K562 (cell line): ENCODE data around the gene PLEKHA8. TPM values are rescaled to one million over a fixed set of nuclear protein-coding genes. Genes with fewer than 3 reads are reported as not detected.
"Not testable (repeated sequence)": the region's sequence is repeated elsewhere in the genome, so short reads cannot be mapped to it uniquely, and the experiment has no call there.

Experiments
- ATAC-seq: fragments of 200-7000 bp; cut with Tn5 transposase; 3 replicates; pipeline ENCODE4 v1.9.1; 2020; ENCODE audit warnings: moderate library complexity
- BruUV-seq: library from RNA; stranded (reverse); fragments of 400-500 nt; replicated peaks from 2 replicates; lab custom pipeline; 2021; lab: Mats Ljungman, UMichigan
- CTCF ChIA-PET: fragments of 300-600 bp; formaldehyde crosslinking; extraction: SDS; loops from one replicate; lab custom pipeline; 2021; ENCODE audit warnings: low intra/inter-chr PET ratio; lab: Yijun Ruan, JAX
- POLR2A ChIA-PET: fragments of 300-600, 350-650 bp; sonication (Branson Sonifier 250); formaldehyde crosslinking; extraction: SDS; loops from one replicate; lab custom pipeline; 2021; ENCODE audit warnings: antibody characterized with exemption, inconsistent platforms; lab: Yijun Ruan, JAX
- DNase-seq, 4 experiments: peaks; one replicate each; pipeline versions ENCODE4 v3.0.0 to v3.0.0-alpha.2; 2011 to 2018; ENCODE audit warnings: low spot score in 3 of 4, mixed read lengths in 3 of 4; ENCODE audit errors: extremely low read depth in 1 of 4
- FAIRE-seq: peaks from 2 replicates; lab custom pipeline; 2011; peaks lifted over from hg19 to GRCh38; lab: Jason Lieb, UNC
- H2AFZ ChIP-seq: 2 replicates; pipeline ENCODE4 v1.6.0; 2011; ENCODE audit warnings: low read depth, low read length, control low read depth, inconsistent platforms
- H3K27ac ChIP-seq: fragments of 200-600 bp; 3 replicates; pipeline ENCODE4 v1.8.0; 2011; ENCODE audit warnings: low read depth, mild to moderate bottlenecking, control low read depth, inconsistent platforms, low read length, moderate library complexity, mixed read lengths; ENCODE audit errors: extremely low read depth
- H3K27me3 ChIP-seq, 2 experiments: fragments of 300-600 bp in 1 of 2; 2 replicates in 1 of 2; 3 replicates in 1 of 2; pipeline versions ENCODE4 v1.6.0 to v1.8.0; 2011; ENCODE audit warnings: inconsistent platforms in 2 of 2, low read length in 2 of 2, mild to moderate bottlenecking in 1 of 2, mixed read lengths in 1 of 2, moderate library complexity in 1 of 2; ENCODE audit not compliant: control insufficient read depth in 2 of 2, insufficient read depth in 2 of 2
- H3K36me3 ChIP-seq: fragments of 300-600 bp; 3 replicates; pipeline ENCODE4 v1.8.0; 2011; ENCODE audit warnings: mild to moderate bottlenecking, low read length, inconsistent platforms; ENCODE audit not compliant: control insufficient read depth, insufficient read depth
- H3K4me1 ChIP-seq, 2 experiments: fragments of 200-600 bp in 1 of 2; replicated peaks in 1 of 2; 2 replicates in 1 of 2; 3 replicates in 1 of 2; pipeline versions ENCODE4 v1.5.1 to v1.8.0; 2011; ENCODE audit warnings: inconsistent platforms in 2 of 2, low read length in 2 of 2, mild to moderate bottlenecking in 1 of 2, mixed read lengths in 1 of 2, moderate library complexity in 1 of 2; ENCODE audit not compliant: control insufficient read depth in 2 of 2, insufficient read depth in 2 of 2
- H3K4me2 ChIP-seq: 2 replicates; pipeline ENCODE4 v1.6.1; 2011; ENCODE audit warnings: low read length, control low read depth, inconsistent platforms, mixed read lengths; ENCODE audit not compliant: insufficient read depth
- H3K4me3 ChIP-seq: fragments of 200-600 bp; sonication (generic), shearing (Covaris generic); 2 replicates; pipeline ENCODE4 v1.5.1; 2016; ENCODE audit warnings: control low read depth, inconsistent platforms
- H3K79me2 ChIP-seq: fragments of 200-600 bp; 3 replicates; pipeline ENCODE4 v1.8.0; 2011; ENCODE audit warnings: low read length, inconsistent platforms; ENCODE audit not compliant: control insufficient read depth, insufficient read depth
- H3K9ac ChIP-seq, 2 experiments: 2 replicates each; pipeline versions ENCODE4 v1.6.0 to v1.6.1; 2011; ENCODE audit warnings: low read depth in 2 of 2, low read length in 2 of 2, control low read depth in 1 of 2, inconsistent platforms in 1 of 2, mild to moderate bottlenecking in 1 of 2, mixed read lengths in 1 of 2; ENCODE audit not compliant: insufficient read depth in 1 of 2
- H3K9me1 ChIP-seq: one replicate; pipeline ENCODE4 v1.6.0; 2011; ENCODE audit warnings: inconsistent platforms, mild to moderate bottlenecking, low read length, moderate library complexity; ENCODE audit not compliant: control insufficient read depth, insufficient read depth
- H3K9me3 ChIP-seq: replicated peaks from 2 replicates; pipeline ENCODE4 v1.5.1; 2011; ENCODE audit warnings: low read depth, low read length, inconsistent platforms; ENCODE audit not compliant: control insufficient read depth, insufficient read depth
- H4K20me1 ChIP-seq: replicated peaks from 2 replicates; pipeline ENCODE4 v1.6.1; 2011; ENCODE audit warnings: low read length, inconsistent platforms, mixed read lengths; ENCODE audit not compliant: control insufficient read depth, insufficient read depth
- CTCFL ChIP-seq: IDR thresholded peaks from 2 replicates; pipeline ENCODE4 v1.6.1; 2011; ENCODE audit warnings: borderline replicate concordance, low read depth, mild to moderate bottlenecking, moderate library complexity, low read length; ENCODE audit not compliant: insufficient read depth, poor library complexity, severe bottlenecking
- ELF1 ChIP-seq: fragments of 200-800 bp; sonication (Bioruptor generic); IDR thresholded peaks from 2 replicates; pipeline ENCODE4 v1.6.1; 2016; ENCODE audit warnings: missing genetic modification characterization, missing compliant biosample characterization
- HINFP ChIP-seq: fragments of 450-650 bp; conservative IDR thresholded peaks from 2 replicates; pipeline ENCODE4 v1.6.1; 2016; ENCODE audit warnings: missing genetic modification characterization, low read depth, mild to moderate bottlenecking, control low read depth, missing compliant biosample characterization
- RAD21 ChIP-seq, 2 experiments: fragments of 250-450 bp in 1 of 2; fragments of 450-650 bp in 1 of 2; sonication (Bioruptor Pico) in 1 of 2; formaldehyde crosslinking in 1 of 2; IDR thresholded peaks in 1 of 2; conservative IDR thresholded peaks in 1 of 2; 2 replicates each; pipeline versions ENCODE4 v1.4.0 to v1.8.0; 2020 to 2022; ENCODE audit warnings: mild to moderate bottlenecking in 2 of 2, moderate library complexity in 1 of 2
- WGBS: fragments of 100-300 bp; shearing (Covaris generic); methylation state at CpG from one replicate; pipeline ENCODE4 v1.1.6; 2016; ENCODE audit warnings: low coverage, mixed read lengths; ENCODE audit not compliant: insufficient coverage; ENCODE audit errors: missing lambda C conversion rate; 5-methylcytosine and 5-hydroxymethylcytosine counted together
- in situ Hi-C: fragments of 300-500 bp; cut with MboI; formaldehyde crosslinking; loops from 4 replicates; pipeline ENCODE4 v1.15.0; 2018; ENCODE audit warnings: inconsistent platforms, mixed read lengths
- intact Hi-C: fragments of 100-400 bp; cut with micrococcal nuclease; formaldehyde crosslinking; loops from 2 replicates; pipeline ENCODE4 v1.14.2; 2022
- polyA plus RNA-seq, 8 experiments: library from polyadenylated mRNA; depleted of rRNA in 4 of 8; stranded (reverse) in 5 of 8; unstranded in 3 of 8; fragments of >200 nt; fragmentation: Nextera tagmentation in 2 of 8; fragmentation: Illumina TruSeq in 1 of 8; extraction: Ambion mirVana in 2 of 8; extraction: Trizol in 1 of 8; gene quantifications; 2 replicates each; pipeline versions ENCODE4 v1.2.1 to v1.2.3, GENCODE V29; 2011 to 2014; ENCODE audit warnings: inconsistent platforms in 1 of 8, missing spikeins in 1 of 8
- total RNA-seq, 7 experiments: library from RNA; depleted of rRNA in 6 of 7; stranded (reverse); fragments of >200 nt in 6 of 7; fragmentation: Illumina TruSeq in 2 of 7; extraction: Trizol in 2 of 7; gene quantifications; 2 replicates each; pipeline versions ENCODE4 v1.2.1 to v1.2.3, GENCODE V29; 2011 to 2021; ENCODE audit warnings: low replicate concordance in 1 of 7
- TF ChIP-seq, protein P1 (sequence below): sonication (generic); formaldehyde crosslinking; IDR thresholded peaks from 2 replicates; pipeline ENCODE4 v1.8.1; 2023; ENCODE audit warnings: mild to moderate bottlenecking, missing genetic modification reagents

PLEKHA8 gene
- total and polyA plus RNA-seq, 9 of the 15 experiments (the other 6 are each of a cell fraction or from before 2014, with no cell fraction given): 3.2 to 16.3 (median 11.8) TPM

DNA sequence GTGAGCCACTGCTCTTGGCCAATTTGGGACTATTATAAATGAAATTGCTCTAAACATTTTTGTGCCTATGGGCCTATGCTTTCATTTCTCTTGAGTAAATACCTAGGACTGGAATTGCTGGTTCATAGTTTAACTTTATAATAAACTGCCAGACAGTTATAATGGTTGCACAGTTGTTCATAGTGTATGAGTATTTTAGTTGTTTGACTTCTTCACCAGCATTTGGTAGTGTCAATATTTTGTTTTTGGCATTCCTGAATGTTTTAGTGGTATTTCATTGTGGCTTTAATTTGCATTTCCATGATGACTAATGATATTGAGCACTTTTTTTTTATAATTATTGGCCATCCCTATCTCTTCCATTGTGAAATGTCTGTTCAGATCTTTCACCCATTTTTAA lies 29.5 kb downstream of the PLEKHA8 start:
- POLR2A ChIA-PET: interaction anchor here (0.6 kb wide), 1 partner anchor 206 kb away, joined by 3 read pairs; no protein-coding TSS in a partner anchor
- intact Hi-C loops: no loop called here
- no peak overlapping the region for H3K4me2 ChIP-seq
- H3K9me3 ChIP-seq: no peaks in the 10 kb centered on the region
- no peak for ATAC-seq
- no peak overlapping the region for H3K27ac ChIP-seq
- DNase-seq: no peak
- H4K20me1 ChIP-seq: no peaks in the 10 kb centered on the region
- no peak for FAIRE-seq
- H3K9ac ChIP-seq: no peak overlapping the region
- H2AFZ ChIP-seq: no peak overlapping the region
- H3K9me1 ChIP-seq: no peaks in the 10 kb centered on the region
- CTCF ChIA-PET: no interaction called here
- peaks cover 29% of the 10 kb centered on the region; the same call in 2 of the 3 replicates for H3K36me3 ChIP-seq
- H3K4me1 ChIP-seq: no peaks in the 10 kb centered on the region
- BruUV-seq: no TSS peak
- no peak overlapping the region for H3K4me3 ChIP-seq
- H3K79me2 ChIP-seq: no peaks in the 10 kb centered on the region
- TF ChIP-seq ELF1 (tag): no peak
- TF ChIP-seq HINFP: no peak
- H3K27me3 ChIP-seq: no peaks in the 10 kb centered on the region
- in situ Hi-C loops: loop anchor here (10.0 kb wide), 2 partner anchors 183 to 303 kb away; no protein-coding TSS in a partner anchor

- H3K27ac ChIP-seq, H3K9ac ChIP-seq, H3K9me1 ChIP-seq, H4K20me1 ChIP-seq, H3K27me3 ChIP-seq, H3K79me2 ChIP-seq, H3K4me2 ChIP-seq, H3K4me3 ChIP-seq, BruUV-seq, H3K4me1 ChIP-seq, H3K9me3 ChIP-seq, H2AFZ ChIP-seq: not testable (repeated sequence)
- H3K36me3 ChIP-seq: peaks cover 19% of the 10 kb centered on the region; the same call in 1 of the 3 replicates
- in situ Hi-C loops (loop anchor here (10.0 kb wide), 1 partner anchor 427 kb away; no protein-coding TSS in a partner anchor), intact Hi-C loops (loop anchor here (1.0 to 10.0 kb wide), 7 partner anchors 33 to 1137 kb away; partner anchors contain the start of gene PLEKHA8)
- DNase-seq: peak in 3 of 4 experiments; percentile 13 to 48 (median 17)
- FAIRE-seq: peak; percentile 96
- POLR2A ChIA-PET: interaction anchor here (0.7 to 0.8 kb wide), 4 partner anchors 12 to 184 kb away, joined by 3 to 6 read pairs (median 4); no protein-coding TSS in a partner anchor
- CTCF ChIA-PET: interaction anchor here (1.2 kb wide), 1 partner anchor 427 kb away, joined by 4 read pairs; no protein-coding TSS in a partner anchor
- 34% methylated on average over 3 of the region's 3 CpGs for WGBS
- peak; percentile 100 for ATAC-seq
- TF ChIP-seq, protein P1, sequence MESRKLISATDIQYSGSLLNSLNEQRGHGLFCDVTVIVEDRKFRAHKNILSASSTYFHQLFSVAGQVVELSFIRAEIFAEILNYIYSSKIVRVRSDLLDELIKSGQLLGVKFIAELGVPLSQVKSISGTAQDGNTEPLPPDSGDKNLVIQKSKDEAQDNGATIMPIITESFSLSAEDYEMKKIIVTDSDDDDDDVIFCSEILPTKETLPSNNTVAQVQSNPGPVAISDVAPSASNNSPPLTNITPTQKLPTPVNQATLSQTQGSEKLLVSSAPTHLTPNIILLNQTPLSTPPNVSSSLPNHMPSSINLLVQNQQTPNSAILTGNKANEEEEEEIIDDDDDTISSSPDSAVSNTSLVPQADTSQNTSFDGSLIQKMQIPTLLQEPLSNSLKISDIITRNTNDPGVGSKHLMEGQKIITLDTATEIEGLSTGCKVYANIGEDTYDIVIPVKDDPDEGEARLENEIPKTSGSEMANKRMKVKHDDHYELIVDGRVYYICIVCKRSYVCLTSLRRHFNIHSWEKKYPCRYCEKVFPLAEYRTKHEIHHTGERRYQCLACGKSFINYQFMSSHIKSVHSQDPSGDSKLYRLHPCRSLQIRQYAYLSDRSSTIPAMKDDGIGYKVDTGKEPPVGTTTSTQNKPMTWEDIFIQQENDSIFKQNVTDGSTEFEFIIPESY (CRISPR knock-in tag): peak; percentile 64
- TF ChIP-seq RAD21 (CRISPR knock-in tag; conservative IDR thresholded peaks at IDR 0.05 in 1 of 2, IDR thresholded peaks at IDR 0.05 in 1 of 2): peak; percentile 52 to 76
- TF ChIP-seq CTCFL: peak; percentile 65
Observed at GRCh38 chr7:30061786-30062185, 33.6 kb downstream of the PLEKHA8 start.
